Stimulated activated CD4-positive, alpha-beta T cell treated with anti-CD3 and anti-CD28 coated beads, Interleukin-1b, Interleukin-23, amount 100 ng/mL, for 4 hours (primary cell): ENCODE measurements around the gene APOBEC3G.

Experiments used
- DNase-seq, 2 donors: peaks; one replicate each; pipeline ENCODE4 v3.0.0-alpha.2; 2020; ENCODE audit warnings: low read depth in 2 of 2

The APOBEC3G gene

GRCh38 chr22:39120983-39121382 is 43.9 kb downstream of the APOBEC3G start:
- no peak for DNase-seq

GRCh38 chr22:39122772-39123470 is 45.8 kb downstream of the APOBEC3G start:
- no peak for DNase-seq

- no peak for DNase-seq
These were observed 46.9 kb downstream of the APOBEC3G start for GRCh38 chr22:39123751-39124581.

- no peak for DNase-seq
These were observed 48.5 kb downstream of the APOBEC3G start for GRCh38 chr22:39125622-39126021.

- DNase-seq = no peak
These were observed 51.4 kb downstream of the APOBEC3G start for GRCh38 chr22:39128508-39128907.

- no peak for DNase-seq
These were observed 52.0 kb downstream of the APOBEC3G start for GRCh38 chr22:39129081-39129480.

DNA sequence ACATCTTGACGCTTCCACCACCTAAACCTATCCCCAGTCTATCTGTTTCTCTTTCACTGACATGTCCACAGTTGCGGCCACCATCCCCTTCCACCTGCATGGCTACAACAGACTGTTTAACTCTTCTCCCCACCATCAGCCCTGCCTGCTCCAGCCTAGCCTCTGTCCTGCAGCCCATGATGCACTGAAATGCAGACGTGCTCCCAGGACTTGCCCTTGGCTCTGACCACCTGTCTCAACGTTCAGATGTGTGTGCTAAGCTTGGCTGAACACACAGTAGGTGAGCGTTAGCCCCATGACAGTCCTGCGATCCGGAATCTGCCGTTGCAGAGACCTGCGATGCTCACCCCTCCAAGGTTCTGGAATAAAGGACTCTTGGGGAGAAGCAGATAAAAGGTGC is 52.7 kb downstream of the APOBEC3G start:
- no peak for DNase-seq

GRCh38 chr22:39130152-39130704 is 53.2 kb downstream of the APOBEC3G start:
- DNase-seq = no peak

GRCh38 chr22:39130892-39131855 is 54.1 kb downstream of the APOBEC3G start:
- DNase-seq = no peak

DNA sequence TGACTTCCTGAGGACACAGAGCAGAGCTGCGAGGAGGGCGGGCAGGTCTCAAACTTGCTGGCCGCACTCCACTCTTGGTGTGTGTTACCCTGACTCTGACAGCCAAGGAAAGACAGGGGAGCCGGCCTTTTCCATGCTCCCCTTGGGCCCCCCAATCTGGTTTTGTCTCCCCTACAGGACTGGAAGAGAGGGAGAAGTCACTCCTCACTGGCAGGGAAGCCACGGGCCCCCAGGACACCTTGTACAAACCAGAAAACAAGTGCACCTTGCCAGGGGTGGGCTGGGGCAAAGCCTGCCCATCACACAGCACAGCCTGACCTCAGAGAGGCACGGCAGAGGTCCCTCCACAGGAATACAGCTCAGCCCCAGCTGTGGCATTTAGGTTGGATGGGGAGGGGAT is 55.2 kb downstream of the APOBEC3G start:
- no peak for DNase-seq

DNA sequence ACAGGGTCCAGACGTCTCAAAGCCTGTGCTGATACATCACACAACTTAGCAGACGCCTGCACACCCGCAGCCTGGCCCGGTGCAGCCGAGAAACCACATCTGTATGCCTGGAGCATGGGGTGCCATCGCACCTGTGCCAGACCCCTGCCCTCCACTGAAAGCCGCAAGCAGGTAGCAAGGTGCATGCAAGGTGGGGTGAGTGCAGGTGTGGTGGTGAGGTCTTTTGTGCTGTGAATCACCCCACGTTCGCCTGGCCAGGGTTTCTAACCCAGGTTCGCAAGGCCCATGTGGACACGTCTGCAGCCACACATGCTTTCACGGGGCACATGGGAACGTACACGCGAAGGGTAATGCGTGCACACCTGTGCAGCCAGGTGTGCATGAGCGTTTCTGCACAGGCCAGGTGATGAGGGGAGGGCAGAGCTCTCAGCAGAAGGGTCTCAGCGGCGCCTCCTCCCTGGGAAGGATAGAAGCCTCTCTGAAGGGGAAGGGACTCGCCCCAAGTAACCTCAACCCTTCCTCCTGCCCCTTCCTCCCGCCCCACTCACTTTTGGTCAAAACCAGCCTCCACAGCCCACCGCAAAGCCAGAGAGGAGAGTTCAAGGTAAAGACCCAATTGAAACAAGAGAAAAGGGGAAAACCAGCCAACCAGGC is 55.9 kb downstream of the APOBEC3G start:
- DNase-seq = no peak

GRCh38 chr22:39133871-39134270 is 56.8 kb downstream of the APOBEC3G start:
- no peak for DNase-seq

- no peak for DNase-seq
These were observed 57.5 kb downstream of the APOBEC3G start for GRCh38 chr22:39134366-39135091.

DNA sequence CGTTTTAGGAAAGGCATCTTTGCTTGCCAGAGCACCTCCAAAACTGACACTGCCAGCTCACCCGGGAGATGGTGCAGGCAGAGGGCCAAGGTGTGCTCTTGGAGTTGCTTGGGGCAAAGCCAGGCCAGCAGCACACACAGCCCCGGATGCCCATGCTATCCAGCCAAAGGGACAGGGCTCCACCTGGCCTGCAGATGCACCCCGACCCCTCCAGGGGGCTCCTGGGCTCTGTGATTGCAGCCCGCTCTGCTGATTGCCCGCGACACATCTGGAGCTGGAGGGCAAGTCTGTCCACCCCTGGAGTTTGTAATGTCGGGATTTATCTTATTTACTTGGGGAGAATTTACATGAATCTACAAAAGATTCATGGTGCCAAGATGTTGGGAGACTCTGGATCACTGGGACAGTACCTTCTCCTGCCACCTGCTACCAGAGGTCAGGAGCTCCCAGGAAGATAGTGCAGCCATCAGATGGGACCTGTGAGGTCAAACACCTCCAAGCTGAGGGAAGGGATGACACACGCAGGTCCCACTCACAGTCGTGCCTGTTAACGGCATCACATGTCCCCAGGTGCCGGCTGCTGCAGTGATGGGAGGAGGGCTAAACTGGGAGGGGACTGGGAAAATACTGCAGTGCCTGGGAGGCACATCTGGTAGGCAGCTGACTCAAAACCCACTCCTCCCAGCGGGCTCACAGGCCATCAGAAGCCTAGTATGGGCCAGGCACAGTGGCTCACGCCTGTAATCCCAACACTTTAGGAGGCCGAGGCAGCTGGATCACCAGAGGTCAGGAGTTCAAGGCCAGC is 58.2 kb downstream of the APOBEC3G start:
- no peak for DNase-seq

DNA sequence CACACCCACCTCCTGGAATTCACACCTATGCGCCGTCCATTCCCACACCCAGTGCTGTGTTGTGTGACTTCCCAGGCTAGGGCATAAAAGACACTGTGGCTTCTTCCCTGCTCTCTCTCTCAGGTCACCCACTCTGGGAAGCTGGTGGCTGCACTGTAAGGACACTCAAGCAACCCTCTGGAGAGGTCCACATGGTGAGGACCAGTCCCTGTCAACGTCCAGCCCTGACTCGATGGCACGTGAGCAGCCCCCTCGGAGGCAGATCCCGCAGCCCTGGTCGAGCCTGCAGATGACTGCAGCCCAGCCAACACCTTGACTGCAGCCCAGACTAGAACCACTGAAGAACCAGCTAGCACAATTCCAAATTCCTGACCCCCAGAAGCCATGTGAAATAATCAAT is 59.2 kb downstream of the APOBEC3G start:
- DNase-seq = no peak
